Adipose tissue (tissue), 3 donors: ENCODE results near the gene B3GAT1. TPM values are rescaled to one million over a fixed set of nuclear protein-coding genes. Genes with fewer than 3 reads are reported as not detected.

Experiments
- H3K27ac ChIP-seq: one replicate; pipeline ENCODE4 v1.5.1; 2013; ENCODE audit warnings: low read depth, low read length
- WGBS, 3 donors: extraction: QIAGEN DNeasy Blood & Tissue Kit; methylation state at CpG; one replicate each; pipeline ENCODE4 v1.1.7; 2013; 5-methylcytosine and 5-hydroxymethylcytosine counted together
- polyA plus RNA-seq, 3 donors: library from polyadenylated mRNA; stranded (reverse); fragments of 200-250 nt; gene quantifications; one replicate each; pipeline ENCODE4 v1.2.3, GENCODE V29; 2013
- donor health status: healthy with polysubstance abuse.
- donor health status: Bipolar disorder and iron deficiency.
- donor health status: healthy.

B3GAT1 gene
- polyA plus RNA-seq, 3 donors, result 0.09 to 1.7 TPM; not detected in 1

GRCh38 chr11:134367781-134368180, 44.3 kb downstream of the B3GAT1 start:
- no peak overlapping the region for H3K27ac ChIP-seq
- WGBS, 3 donors, result 90 to 92% (median 91%) methylated on average over 18 of the region's 18 CpGs

- 72 to 82% (median 74%) methylated on average over 7 of the region's 7 CpGs for WGBS, 3 donors
- H3K27ac ChIP-seq, result no peak overlapping the region
These were observed 45.8 kb downstream of the B3GAT1 start for GRCh38 chr11:134366254-134366653.

GRCh38 chr11:134365011-134365925, 46.8 kb downstream of the B3GAT1 start:
- WGBS, 3 donors, result 71 to 75% (median 72%) methylated on average over 21 to 22 of the region's 22 CpGs

GRCh38 chr11:134364261-134364660, 47.8 kb downstream of the B3GAT1 start:
- 85 to 89% (median 85%) methylated on average over 9 of the region's 9 CpGs for WGBS, 3 donors
- no peak overlapping the region for H3K27ac ChIP-seq

More at GRCh38 chr11:134365011-134365925, 46.8 kb downstream of the B3GAT1 start:
- no peak overlapping the region for H3K27ac ChIP-seq

GRCh38 chr11:134363592-134363991, 48.5 kb downstream of the B3GAT1 start:
- 68 to 83% (median 76%) methylated on average over 7 of the region's 7 CpGs for WGBS, 3 donors
- no peak overlapping the region for H3K27ac ChIP-seq

GRCh38 chr11:134363161-134363560, 48.9 kb downstream of the B3GAT1 start:
- no peak overlapping the region for H3K27ac ChIP-seq
- WGBS, 3 donors, result 85 to 89% (median 86%) methylated on average over 9 of the region's 9 CpGs

GRCh38 chr11:134362192-134362901, 49.7 kb downstream of the B3GAT1 start:
- H3K27ac ChIP-seq, result no peak overlapping the region
- WGBS, 3 donors, result 88 to 90% (median 88%) methylated on average over 30 to 32 of the region's 32 CpGs

- no peak overlapping the region for H3K27ac ChIP-seq
- 71 to 86% (median 74%) methylated on average over 26 of the region's 26 CpGs for WGBS, 3 donors
These were observed 50.4 kb downstream of the B3GAT1 start for GRCh38 chr11:134361661-134362060.

GRCh38 chr11:134360050-134360835, 51.8 kb downstream of the B3GAT1 start:
- WGBS, 3 donors, result 18 to 28% (median 18%) methylated on average over 30 of the region's 30 CpGs

GRCh38 chr11:134359646-134360045, 52.4 kb downstream of the B3GAT1 start:
- H3K27ac ChIP-seq, result no peak overlapping the region
- 84 to 89% (median 87%) methylated on average over 10 of the region's 10 CpGs for WGBS, 3 donors

More at GRCh38 chr11:134360050-134360835, 51.8 kb downstream of the B3GAT1 start:
- no peak overlapping the region for H3K27ac ChIP-seq

GRCh38 chr11:134358856-134359490, 53.1 kb downstream of the B3GAT1 start:
- 86 to 93% (median 87%) methylated on average over 18 of the region's 18 CpGs for WGBS, 3 donors
- H3K27ac ChIP-seq, result no peak overlapping the region

GRCh38 chr11:134358165-134358855, 53.7 kb downstream of the B3GAT1 start:
- 88 to 91% (median 90%) methylated on average over 26 to 27 of the region's 27 CpGs for WGBS, 3 donors
- no peak overlapping the region for H3K27ac ChIP-seq

GRCh38 chr11:134357545-134357839, 54.5 kb downstream of the B3GAT1 start:
- 86 to 91% (median 87%) methylated on average over 8 of the region's 8 CpGs for WGBS, 3 donors

GRCh38 chr11:134356656-134357544, 55.1 kb downstream of the B3GAT1 start:
- H3K27ac ChIP-seq, result no peak overlapping the region

More at GRCh38 chr11:134357545-134357839, 54.5 kb downstream of the B3GAT1 start:
- no peak overlapping the region for H3K27ac ChIP-seq

GRCh38 chr11:134355656-134356055, 56.4 kb downstream of the B3GAT1 start:
- WGBS, 3 donors, result 74 to 87% (median 82%) methylated on average over 5 of the region's 5 CpGs
- no peak overlapping the region for H3K27ac ChIP-seq

More at GRCh38 chr11:134356656-134357544, 55.1 kb downstream of the B3GAT1 start:
- WGBS, 3 donors, result 87 to 90% (median 89%) methylated on average over 21 of the region's 21 CpGs

GRCh38 chr11:134355136-134355535, 56.9 kb downstream of the B3GAT1 start:
- no peak overlapping the region for H3K27ac ChIP-seq
- 46 to 71% (median 57%) methylated on average over 2 of the region's 2 CpGs for WGBS, 3 donors

- WGBS, 3 donors, result 83 to 88% (median 85%) methylated on average over 2 of the region's 2 CpGs
These were observed 59.9 kb downstream of the B3GAT1 start for GRCh38 chr11:134352111-134352510.

More at GRCh38 chr11:134352111-134352510, 59.9 kb downstream of the B3GAT1 start:
- H3K27ac ChIP-seq, result no peak overlapping the region
